ACHN (cell line): ENCODE results near the gene FUT7.
A peak's percentile ranks its signal among the peaks of the same experiment; 100 is the strongest.
"Not testable (repeated sequence)": the region's sequence is repeated elsewhere in the genome, so short reads cannot be mapped to it uniquely, and the experiment has no call there.

Experiments used
- DNase-seq: peaks from one replicate; pipeline ENCODE4 v3.0.0-alpha.2; 2015
- in situ Hi-C: cut with HindIII; loops from 2 replicates; pipeline ENCODE4 v1.10.0; 2017; ENCODE audit warnings: low sequenced_read_pairs, low pct_ligation_motif_present, low pct_unique_long_range_greater_than_20kb

The FUT7 gene

DNA sequence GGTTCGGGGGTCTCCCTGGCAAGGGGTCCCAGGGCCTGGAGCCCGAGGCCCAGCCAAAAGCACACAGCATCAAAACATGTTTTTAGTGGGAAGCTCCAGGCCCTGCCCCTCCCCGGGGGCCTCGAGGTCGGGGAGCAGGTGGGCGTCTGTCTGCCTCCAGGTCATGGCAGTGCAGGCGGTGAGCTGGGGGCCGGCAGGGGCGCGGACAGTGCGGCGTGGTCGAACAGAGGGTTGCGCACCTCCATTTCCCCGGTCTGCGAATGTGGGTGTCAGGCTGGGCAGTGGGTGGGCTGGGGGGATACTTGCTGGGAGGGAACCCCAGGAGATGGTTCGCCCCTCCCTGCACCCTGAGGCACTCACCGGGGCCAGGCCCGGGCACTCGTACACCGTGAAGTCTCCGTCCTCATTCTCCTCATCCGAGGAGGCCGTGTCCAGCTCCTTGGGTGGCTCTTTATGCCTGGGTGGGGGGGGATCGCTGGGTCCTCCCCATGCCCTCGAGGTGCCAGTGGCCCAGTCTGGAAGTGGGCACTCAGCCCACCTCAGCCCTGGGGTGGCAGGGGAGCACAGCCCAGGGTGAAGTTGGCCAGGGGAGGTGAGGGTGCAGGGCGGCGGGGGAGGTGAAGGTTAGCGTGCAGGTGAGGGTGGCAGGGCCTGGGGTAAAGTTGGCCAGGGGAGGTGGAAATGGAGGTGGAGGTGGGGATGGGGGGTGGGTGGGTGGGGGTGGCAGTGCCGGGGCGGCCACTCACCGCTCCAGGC is 7.9 kb upstream of the FUT7 start:
- no peak for DNase-seq
- in situ Hi-C loops, result no loop called here

DNA sequence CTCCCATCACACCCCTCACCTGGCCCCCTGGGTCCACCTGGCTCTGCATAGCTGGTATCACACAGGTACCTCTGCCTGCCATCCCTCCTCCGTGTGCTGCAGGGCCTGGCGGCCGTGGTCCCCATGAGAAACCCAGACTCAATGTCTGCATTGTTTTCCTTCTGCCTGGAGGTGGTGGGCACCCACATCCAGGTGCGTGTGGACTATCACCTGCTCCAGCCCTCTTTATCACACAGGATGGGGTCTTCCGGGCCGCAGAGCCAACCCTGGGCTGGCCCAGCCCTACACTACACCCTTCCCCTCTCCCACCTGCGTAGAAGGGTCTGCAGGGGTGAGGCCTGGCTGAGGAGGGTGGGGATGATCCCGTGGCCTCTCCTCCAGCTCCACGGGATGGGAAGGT is 7.0 kb upstream of the FUT7 start:
- in situ Hi-C loops, result no loop called here
- no peak for DNase-seq

DNA sequence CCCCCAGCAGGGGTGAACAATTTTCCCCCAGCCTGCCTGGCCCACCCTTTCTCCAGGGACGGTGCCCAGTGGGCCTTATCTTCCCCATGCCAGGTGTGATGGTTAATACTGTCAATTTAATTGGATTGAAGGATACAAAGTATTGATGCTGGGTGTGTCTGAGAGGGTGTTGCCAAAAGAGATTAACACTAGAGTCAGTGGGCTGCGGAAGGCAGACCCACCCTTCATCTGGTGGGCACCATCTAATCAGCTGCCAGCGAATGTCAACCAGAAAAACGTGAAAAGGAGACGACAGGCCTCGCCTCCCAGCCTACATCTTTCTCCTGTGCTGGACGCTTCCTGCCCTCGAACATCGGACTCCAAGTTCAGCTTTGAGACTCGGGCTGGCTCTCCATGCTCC is 5.6 kb upstream of the FUT7 start:
- in situ Hi-C loops, result no loop called here
- DNase-seq, result no peak

DNA sequence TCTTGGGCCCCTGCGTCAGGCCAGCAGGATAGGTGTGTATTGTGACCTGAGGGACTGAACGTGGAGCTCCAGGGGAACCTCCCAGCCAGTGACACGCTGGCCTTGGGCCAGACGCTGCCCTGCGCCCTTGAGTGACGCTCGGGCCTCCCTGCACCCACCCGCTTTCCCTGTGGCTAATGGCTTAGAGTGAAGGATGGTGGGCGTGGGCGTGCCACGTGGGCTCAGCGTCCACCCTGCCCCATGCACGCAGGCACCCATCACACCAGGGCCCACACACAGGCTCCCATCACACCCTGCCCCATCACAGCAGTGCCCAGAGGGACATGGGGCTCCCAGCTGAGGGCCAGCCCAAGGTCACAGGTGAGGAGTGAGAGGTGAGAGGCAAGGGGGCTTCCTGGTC is 5.1 kb upstream of the FUT7 start:
- in situ Hi-C loops, result no loop called here
- no peak for DNase-seq

DNA sequence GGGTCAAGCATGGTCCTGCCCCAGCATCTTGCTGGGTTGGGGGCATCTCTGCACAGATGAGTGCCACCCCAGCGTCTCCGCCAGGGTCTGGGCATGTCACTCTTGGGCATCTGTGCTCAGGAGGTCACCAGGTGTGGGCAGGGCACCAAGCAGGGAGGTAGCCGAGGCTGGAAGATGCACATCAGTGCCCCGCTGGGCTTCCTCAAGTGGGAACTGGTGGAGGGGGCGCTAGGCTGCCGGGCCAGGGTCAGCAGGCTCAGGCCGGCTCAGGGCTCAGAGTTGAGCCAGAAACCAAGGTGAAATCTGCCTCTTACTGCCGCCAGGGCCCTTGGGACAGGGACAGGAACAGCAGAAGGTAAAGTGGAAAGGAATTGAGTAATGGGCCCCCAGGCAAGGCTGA is 4.0 kb upstream of the FUT7 start:
- in situ Hi-C loops, result no loop called here
- DNase-seq, result no peak

DNA sequence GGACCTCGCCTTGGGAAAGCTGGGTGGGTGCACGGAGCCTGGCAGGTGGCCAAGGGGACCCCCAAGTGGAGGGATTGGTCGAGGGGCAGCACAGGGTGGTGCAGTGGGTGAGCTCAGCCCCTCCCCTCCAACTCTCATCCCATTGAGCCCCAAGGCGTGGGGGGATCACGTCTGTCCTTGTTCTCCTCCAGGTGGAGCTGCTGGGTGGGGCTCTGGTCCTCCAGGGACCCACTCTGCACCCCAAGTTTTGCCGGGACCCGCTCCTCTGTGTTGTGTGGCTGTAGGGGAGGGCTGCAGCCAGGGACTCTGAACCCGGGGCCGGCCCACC is 3.6 kb upstream of the FUT7 start:
- no peak for DNase-seq
- in situ Hi-C loops, result no loop called here

DNA sequence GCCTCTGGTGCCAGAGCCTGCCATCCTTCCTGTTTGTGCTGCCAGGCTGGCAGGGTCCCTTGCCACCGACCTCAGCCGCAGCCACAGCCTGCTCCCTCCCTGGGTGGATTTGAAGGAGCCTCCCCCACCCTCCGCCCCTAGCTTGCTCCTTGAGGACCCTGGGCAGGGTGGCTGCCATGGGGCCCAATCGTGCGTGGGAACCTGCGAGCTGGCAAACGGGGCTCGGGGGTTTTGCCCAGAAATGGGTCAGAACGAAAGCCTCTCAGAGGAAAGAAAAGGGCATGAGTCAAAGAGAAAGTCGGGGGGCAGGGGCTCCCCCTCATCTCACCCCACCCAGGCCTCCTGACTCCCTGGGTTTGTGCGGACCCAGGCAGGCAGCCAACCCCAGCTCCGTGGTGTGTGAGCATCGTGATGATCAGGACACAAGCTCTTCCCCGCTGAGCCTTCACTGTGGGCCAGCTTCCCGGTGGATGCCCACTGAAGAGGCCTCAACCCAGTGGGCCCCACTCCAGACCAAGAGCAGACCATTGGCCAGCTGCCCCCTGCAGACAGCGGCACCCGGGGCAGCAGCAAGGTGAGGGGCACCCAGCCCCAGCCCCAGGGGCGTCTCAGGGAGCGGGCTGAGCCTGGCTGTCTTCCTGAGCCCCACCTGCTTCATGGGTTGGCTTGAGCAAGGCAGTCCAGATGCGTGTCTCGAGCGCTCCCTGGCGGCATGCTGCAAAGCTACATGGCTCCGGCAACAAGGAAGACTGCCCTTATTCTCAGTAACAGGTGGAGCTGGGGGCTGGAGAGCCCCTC is 3.0 kb upstream of the FUT7 start:
- DNase-seq, result peak; percentile 77
- in situ Hi-C loops, result no loop called here

DNA sequence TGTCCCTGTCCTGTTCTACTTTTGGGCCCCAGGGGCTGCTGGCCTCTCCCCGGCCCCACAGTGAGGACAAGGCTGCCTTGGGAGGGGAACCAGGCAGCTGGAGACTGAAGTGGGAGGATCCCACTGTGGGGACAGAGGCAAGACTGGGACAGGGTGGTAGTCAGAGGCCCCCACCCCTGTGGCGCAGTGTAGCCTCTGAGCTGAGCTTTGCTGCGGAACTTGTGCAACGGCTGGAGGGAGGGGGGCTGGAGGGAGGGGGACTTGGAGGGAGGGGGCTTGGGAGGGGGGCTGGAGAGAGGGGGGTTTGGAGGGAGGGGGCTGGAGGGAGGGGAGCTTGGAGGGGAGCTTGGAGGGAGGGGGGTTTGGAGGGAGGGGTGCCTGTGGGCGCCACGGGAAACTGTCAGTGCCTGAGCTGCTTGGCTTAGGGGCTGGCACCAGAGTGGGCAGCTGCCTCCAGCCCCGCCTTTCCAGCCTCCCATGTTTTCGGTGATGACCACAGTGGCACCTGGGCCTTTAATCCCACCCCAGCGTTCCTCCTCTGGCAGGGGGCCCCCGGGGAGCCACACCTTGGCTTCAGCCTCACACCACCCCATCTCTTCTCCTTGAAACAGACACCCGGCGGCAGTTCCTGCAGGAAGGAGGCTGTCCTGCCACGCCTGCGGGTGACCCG is 2.3 kb upstream of the FUT7 start:
- DNase-seq, result no peak
- in situ Hi-C loops, result no loop called here

DNA sequence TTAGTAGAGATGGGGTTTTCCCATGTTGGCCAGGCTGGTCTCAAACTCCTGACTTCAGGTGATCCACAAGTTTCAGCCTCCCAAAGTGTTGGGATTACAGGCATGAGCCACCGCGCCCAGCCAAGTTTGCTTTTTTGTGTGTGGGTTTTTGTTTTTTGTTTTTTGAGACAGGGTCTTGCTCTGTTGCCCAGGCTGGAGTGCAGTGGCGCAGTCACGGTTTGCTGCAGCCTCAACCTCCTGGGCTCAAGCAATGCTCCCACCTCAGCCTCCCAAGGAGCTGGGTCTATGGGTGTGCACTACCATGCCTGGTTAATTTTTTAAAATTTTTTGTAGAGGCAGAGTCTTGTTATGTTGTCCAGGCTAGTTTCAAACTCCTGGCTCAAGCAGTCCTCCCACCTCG is 1.6 kb upstream of the FUT7 start:
- DNase-seq, in situ Hi-C loops: not testable (repeated sequence)

DNA sequence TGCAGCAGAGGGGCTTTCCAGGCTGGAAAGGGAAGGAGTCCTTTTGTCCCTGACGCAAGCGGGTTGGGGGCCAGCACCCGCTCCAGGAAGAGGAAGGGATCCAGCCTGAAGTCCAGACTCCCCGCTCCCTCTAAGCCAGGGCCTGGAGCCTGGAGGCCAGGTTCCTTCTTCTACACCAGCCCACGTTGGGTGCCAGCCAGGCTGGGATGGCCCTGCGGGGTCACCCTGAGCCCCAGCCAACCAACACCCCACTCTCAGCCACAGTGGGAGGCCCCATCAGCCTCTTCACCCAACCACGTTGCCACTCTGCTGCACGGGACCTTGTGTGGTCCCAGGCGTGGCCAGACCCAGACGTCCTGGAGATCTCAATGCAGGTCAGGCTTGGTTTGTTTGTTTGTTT is 970 bp upstream of the FUT7 start:
- in situ Hi-C loops, result no loop called here
- DNase-seq, result no peak

DNA sequence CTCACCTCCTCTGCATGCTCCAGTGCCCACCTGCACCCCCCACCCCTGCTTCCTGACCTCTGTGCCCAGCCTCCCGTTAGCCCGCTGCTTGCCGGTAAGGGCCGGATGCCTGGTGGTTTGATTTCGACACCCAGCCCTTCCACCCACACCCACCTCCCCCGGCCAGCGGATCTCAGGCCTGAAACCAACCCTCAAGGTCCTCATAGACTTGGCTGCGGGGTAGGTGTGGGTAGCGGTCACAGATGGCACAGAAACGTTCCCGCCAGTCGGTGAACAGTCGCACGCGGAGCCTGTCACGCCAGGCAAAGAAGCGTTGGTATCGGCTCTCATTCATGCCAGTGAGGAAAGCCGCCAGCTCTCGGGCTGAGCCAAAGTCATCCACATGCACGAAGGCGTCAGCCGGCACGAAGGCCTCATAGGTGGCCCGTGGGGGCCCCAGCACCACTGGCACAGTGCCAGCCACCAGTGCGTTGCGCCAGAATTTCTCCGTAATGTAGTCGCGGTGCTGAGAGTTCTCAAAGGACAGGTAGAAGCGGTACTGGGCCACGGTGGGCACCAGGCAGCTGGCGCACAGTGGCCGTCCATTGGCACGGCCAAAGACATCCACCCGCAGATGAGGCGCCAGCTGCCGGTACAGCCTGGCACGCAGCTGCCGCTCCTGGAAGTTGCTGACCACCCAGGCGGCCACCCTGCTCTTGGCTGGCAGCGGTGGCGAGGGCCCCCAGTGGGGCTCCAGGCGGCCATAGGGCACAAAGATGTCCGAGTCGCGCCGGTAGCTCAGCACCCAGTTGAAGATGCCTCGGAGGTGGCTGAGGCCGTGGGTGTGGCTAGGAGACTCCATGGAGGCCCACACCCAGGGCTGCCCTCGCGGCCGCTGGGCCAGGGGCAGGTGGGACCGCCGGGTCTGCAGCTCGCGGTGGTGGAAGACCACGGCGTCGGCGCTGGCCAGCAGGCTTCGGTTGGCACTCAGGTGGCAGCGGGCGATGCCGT is 1.1 kb downstream of the FUT7 start:
- DNase-seq, result no peak
- in situ Hi-C loops, result no loop called here

DNA sequence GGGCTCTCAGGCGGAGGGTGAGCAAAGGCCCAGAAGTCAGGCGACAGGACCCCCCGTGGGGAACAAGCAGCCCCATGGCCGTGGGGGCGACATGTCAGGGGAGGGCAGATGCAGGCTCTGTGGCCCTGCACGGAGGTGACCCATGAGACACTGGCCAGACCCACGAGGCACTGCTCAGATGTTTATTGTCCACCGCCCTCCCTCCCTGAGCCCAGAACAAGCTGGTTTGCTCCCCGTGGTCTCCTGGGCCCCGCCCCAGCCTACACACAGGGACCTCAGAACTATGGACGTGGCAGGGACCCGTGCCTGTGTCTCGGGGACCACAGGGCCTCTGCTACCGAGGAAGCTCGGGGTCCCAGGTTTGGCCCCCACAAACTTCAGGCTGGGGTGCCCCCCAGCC is 1.9 kb downstream of the FUT7 start:
- in situ Hi-C loops, result no loop called here
- no peak for DNase-seq

DNA sequence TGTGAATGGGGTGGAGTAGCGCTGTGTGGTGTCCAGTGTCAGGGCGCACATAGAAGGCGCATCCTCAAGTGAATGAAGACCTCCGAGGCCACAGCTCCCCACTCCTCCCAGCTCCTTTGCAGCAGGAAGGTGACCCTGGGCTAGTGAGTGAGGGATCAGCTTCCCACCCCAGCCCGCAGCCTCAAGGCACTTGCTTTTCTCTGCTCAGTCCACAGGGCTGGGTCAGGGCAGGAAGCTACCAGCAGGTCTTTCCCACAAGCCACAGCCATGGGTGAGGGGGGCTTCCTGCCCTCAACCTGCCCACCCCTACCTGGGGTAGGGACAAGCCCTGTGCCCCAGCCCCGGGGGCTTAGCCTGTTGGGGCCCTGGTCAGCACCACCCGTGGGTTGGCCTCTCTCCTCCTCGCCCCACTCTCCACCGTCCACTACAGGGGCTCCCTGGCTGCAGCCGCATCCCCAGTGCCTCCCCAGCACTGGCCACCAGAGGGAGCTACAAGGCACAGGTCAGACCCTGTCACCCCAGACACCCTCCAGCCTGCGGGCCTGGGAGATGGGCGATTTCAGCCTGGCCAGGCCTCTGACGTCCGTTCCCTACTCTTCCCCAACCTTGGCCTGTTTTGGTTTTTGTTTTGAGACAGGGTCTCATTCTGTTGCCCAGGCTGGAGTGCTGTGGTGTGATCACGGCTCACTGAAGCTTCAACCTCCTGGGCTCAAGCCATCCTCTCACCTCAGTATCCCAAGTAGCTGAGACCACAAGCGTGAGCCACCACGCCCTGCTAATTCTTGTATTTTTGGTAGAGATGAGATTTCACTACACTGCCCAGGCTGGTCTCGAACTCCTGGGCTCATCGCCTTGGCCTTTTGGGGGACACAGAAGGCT is 2.6 kb downstream of the FUT7 start:
- DNase-seq, result peak; percentile 58
- in situ Hi-C loops, result no loop called here

DNA sequence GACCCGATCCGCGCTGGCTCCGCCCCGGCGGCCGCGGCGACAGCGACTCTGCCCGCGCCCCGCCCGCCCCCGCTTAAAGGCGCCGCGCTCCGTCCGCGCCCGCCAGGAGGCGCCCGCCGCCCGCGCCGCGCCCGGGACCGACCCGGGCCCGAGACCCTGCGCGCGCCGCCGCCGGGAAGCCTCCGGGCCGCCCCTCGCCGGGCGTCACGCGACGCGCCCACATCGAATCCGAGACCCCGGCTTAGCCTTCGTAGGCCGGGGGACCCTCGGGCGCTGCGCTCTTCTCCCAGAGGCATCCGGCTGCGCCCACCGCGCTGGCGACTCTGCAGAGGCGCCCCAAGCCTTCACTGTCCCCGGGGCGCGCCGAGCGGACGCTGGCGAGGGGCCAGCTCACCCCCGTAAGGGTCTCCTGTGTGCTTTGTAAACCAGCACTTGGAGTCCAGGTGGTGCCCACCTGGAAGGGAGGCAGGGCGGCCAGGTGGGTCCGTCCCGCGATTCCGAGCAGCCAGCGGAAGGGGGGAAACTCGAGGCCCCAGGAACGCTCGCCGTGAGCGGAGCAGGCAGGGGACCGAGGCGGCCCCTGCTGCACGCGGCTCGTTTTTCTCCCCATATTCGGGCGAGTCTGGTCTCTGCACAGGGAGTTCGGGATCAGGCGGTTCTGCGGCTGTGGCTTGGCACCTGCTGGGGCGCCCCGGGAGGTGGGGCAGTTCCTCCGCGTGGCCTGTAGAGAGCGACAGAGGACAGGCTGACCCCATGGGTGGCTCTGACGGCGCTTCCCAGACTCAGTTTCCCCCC is 3.4 kb downstream of the FUT7 start:
- peak; percentile 60 for DNase-seq
- in situ Hi-C loops, result no loop called here

DNA sequence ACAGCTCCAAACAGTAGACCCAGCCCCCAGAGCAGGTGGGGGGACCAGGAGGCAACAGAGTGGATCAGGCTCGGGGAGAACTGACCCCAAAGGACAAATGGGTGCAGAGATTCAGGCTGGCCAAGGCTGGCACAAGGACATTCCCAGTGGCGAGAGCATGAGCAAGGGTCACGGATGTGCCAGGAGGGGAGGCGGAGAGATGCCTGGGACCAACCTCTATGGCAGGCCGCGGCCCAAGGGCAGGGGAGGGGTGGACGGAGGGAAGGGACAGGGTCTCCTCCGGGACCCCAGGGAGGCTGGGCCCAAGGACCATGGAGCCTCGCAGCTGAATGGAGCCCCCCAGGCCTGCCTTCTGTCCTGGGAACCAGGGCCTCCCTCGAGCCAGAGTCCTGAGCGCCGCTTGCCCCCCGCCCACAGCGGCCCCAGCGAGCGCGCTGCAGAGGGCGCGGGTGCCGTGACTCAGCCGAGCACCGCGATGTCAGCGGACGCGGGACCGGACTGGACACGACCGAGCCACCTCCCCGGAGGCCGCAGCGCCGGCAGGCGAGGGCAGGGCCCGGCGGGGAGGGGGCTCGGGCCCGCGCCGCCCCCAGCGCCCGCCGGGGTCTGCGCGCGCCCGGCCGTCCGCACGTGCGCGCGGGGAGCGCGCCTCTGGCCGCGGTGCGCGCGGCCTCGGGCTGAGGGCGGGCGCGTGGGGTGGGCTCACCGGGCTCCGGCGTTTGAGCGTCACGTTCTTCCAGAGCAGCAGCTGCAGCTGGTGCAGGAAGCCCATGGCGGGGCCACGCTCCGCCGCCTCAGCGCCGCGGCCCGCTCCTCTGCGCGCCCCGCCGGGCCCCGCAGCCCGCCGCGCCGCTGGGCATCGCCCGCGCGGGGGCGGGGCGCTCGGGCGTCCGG is 4.3 kb downstream of the FUT7 start, which contains the start of gene ABCA2:
TSS of gene ABCA2 (minus strand) at position 869 of the 894 bp plus-strand sequence. CDS start at position 772, 97 bp downstream.
- in situ Hi-C loops, result no loop called here
- DNase-seq, result peak; percentile 37

DNA sequence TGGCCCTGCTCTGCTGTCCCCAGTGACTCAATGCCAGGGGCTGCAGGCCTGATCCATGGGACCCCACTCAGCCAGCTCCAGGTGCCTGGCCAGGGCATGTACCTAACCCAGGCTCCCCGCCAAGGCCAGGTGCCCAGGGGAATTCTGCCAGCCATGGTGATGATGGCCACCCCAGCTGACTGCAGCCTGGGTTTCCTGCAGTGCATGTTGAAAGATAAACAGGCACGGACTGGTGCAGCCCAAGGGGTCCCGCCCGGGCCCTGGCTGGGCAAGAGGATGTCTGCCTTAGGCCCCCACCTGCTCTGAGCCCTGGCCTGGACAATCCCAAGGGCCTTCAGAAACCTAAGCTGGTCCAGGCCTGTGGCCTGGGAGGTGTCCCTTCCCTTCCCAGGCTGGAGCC is 5.1 kb downstream of the FUT7 start:
- in situ Hi-C loops, result no loop called here
- no peak for DNase-seq
